AG08396 (cell line): ENCODE results near the gene EPHA8.

Source experiments
- DNase-seq: peaks from one replicate; pipeline ENCODE4 v3.0.0; 2012; ENCODE audit warnings: low spot score, mixed read lengths

Gene EPHA8

DNA sequence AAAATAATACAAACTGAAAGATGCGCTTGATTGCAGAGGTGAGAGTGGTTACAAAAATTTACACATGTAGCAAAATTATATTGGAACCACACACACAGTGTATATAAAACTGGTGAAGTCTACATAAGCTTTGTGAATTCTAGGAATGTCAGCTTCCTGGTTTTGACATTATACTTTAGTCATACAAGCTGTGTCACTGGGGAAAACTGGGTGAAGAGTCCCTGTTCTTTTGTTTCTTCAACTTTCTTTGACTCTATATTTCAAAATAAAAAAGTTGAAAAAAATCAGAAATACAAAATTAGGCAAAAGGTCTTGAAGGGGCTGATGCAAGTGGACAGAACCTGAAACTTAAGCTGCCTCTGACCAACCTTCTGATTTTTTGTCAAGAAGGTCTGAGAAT lies 83.1 kb downstream of the EPHA8 start:
- DNase-seq = no peak

DNA sequence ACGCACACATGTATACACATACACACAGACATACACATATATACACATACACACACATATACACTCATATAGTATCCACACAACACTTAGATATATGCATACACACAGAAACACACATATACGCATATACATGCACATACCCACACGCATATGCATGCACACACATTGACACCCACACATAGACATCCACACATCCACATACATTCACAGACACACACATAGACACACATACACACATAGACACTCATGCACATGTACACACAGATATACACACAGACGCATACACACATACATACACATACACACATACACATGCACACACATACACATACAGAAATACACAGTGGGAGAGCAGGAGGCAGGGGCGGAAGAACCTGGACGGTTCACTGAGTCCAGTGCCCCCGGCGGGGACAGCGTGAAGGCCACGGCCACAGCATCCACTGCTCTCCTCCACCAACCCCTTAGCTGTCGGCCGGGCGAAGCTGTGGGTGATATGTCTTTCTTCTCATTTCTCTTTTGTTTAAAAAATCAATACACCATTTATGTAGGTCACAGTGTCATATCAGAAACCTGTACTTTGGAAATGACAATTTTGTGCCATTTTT lies 86.9 kb downstream of the EPHA8 start:
- no peak for DNase-seq

DNA sequence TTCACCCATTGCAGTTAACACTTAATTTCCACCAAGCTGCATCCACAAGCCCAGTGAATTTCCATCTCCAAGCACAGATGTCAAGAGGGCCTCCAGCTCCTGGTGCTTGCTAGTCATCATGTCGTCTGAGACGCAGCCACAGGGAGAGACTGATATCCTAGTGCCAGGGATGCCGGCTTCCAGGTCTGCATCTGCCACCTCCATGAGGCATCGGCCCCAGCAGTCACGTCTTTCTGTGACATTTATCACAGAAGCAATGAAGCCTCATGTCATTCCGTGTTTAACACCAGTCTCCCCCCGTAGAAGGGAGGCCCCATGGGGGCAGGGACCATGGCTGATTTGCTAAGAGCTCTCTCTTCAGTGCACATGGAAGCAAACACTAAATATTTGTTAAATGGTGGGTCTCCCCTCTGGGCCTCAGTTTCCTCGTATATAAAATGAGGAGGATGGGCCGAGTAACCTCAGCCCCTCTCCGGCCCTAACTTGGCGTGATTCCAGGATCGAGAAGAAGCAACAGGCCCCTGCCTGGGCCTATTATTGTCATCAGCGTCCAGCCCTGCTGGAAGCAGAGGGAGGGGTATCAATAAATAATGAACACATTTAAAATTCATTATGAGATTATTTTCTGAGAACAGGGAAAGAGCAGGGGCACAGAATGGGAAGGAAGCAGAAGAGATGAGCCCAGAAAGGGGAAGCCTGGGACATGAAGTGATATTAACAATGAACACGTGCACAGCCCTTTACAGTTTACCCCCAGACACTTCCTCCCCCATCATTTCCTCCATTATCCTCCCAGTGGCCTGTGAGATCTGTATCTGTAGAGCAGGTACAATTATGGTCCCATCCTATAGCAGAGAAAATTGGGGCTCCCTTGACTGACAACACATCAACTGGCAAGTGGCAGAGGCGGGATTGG lies 88.9 kb downstream of the EPHA8 start:
- no peak for DNase-seq

DNA sequence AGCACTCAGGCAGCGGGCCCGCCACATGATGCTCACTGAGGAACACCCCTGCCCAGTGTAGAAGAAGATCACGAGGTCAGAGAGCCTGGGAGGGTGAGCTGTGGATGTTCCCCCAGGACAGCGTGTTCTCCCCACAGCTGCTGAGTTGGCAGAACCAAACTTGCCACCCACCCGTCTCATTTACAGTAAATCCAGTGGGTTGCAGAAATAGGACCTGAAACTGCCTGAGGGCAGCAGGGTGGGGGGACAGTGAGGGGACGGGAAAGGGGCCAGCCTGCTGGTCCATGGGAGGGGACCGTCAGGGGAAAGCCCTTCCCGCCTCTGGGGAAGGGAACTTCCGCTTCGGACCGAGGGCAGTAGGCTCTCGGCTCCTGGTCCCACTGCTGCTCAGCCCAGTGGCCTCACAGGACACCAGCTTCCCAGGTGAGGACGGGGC lies 89.6 kb downstream of the EPHA8 start, which contains the start of gene C1QB:
Gene C1QB, plus strand, starts transcription at position 356 of the 436 bp plus-strand sequence. CDS start 6,227 bp downstream, outside the sequence.
- DNase-seq = no peak
